ENCODE measurements around the gene CCNH.
A peak's percentile ranks its signal among the peaks of the same experiment; 100 is the strongest.

CCNH gene

GRCh38 chr5:87411973-87412629 is 629 bp downstream of the CCNH start:
- Histone ChIP-seq H3K9ac (ENCODE audit: low read length) (peak overlapping the region; percentile 92), H3K9me3 (ENCODE audit: insufficient read depth, low read length) (no peaks in the 10 kb centered on the region), H3K36me3 (replicated peaks; ENCODE audit: low read depth, low read length) (peaks cover 25% of the 10 kb centered on the region), H3K27ac (ENCODE audit: low read length) (peak overlapping the region; percentile 56), H3K4me3 (ENCODE audit: low read length) (peak overlapping the region; percentile 98), H3K79me2 (ENCODE audit: low read length) (peaks cover 25% of the 10 kb centered on the region), H2AFZ (ENCODE audit: low read depth, low read length) (peak overlapping the region; percentile 90), H4K20me1 (ENCODE audit: insufficient read depth, low read length) (no peaks in the 10 kb centered on the region), H3K4me2 (ENCODE audit: low read length) (peak overlapping the region; percentile 61), H3K27me3 (ENCODE audit: low read depth, low read length) (no peaks in the 10 kb centered on the region), H3K4me1 (ENCODE audit: low read length) (peaks cover 6% of the 10 kb centered on the region; the same call in 1 of the 2 replicates)
- TF ChIP-seq CTCF (IDR thresholded peaks at IDR 0.05; ENCODE audit: low read depth, low read length): no peak
- TF ChIP-seq EZH2phosphoT487 (IDR thresholded peaks at IDR 0.05; ENCODE audit: low read depth): no peak

DNA sequence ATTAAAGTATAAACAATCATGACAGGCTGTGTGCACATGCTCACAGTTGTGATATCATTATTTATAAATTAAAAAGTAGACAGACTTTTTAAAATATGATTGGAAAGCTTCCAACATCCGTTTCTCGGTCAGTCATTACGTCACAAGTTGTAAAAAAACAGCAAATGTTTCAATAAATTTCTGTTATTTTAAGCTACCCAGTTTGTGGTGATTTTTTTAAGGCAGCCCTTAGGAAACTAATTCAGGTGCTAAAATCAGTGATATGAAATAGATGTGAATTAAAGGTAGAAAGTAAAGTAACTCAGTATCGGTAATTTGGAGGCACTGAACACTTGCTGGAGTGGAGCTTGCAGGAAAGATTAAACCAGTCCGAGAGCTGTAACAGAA is 1.2 kb downstream of the CCNH start:
- Histone ChIP-seq H3K9ac (ENCODE audit: low read length) (peak overlapping the region; percentile 92), H3K4me1 (ENCODE audit: low read length) (peaks cover 6% of the 10 kb centered on the region; the same call in 1 of the 2 replicates), H3K4me3 (ENCODE audit: low read length) (peak overlapping the region; percentile 98), H3K4me2 (ENCODE audit: low read length) (peak overlapping the region; percentile 61), H3K27me3 (ENCODE audit: low read depth, low read length) (no peaks in the 10 kb centered on the region), H3K79me2 (ENCODE audit: low read length) (peaks cover 25% of the 10 kb centered on the region), H3K9me3 (ENCODE audit: insufficient read depth, low read length) (no peaks in the 10 kb centered on the region), H3K27ac (ENCODE audit: low read length) (no peak overlapping the region), H4K20me1 (ENCODE audit: insufficient read depth, low read length) (no peaks in the 10 kb centered on the region), H2AFZ (ENCODE audit: low read depth, low read length) (no peak overlapping the region), H3K36me3 (replicated peaks; ENCODE audit: low read depth, low read length) (peaks cover 28% of the 10 kb centered on the region)
- TF ChIP-seq EZH2phosphoT487 (IDR thresholded peaks at IDR 0.05; ENCODE audit: low read depth) (no peak), CTCF (IDR thresholded peaks at IDR 0.05; ENCODE audit: low read depth, low read length) (no peak)

DNA sequence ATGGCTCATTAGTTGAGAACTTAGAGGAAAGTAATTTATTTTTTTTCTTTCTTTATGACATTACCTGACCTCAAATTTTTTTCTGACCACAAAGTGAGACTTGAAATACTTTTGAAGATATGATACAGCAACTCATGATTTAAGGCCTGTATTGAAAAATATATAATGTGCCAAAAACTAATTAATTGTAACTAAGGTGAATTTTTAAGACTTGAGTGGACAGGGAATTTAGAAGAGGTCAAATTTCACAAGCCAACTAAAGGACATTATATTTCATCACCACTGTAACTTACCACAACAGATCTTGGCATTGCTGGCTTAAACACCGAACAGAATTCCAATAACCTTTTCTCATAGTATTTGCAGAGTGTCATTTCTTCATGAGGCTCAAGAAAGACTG is 1.8 kb downstream of the CCNH start:
- peaks cover 28% of the 10 kb centered on the region for H3K36me3 ChIP-seq (replicated peaks; ENCODE audit: low read depth, low read length)
- H3K9ac ChIP-seq (ENCODE audit: low read length): no peak overlapping the region
- no peak for TF ChIP-seq CTCF (IDR thresholded peaks at IDR 0.05; ENCODE audit: low read depth, low read length)
- TF ChIP-seq EZH2phosphoT487 (IDR thresholded peaks at IDR 0.05; ENCODE audit: low read depth): no peak
- H3K79me2 ChIP-seq (ENCODE audit: low read length): peaks cover 25% of the 10 kb centered on the region
- no peaks in the 10 kb centered on the region for H3K27me3 ChIP-seq (ENCODE audit: low read depth, low read length)
- no peak overlapping the region for H2AFZ ChIP-seq (ENCODE audit: low read depth, low read length)
- H3K4me2 ChIP-seq (ENCODE audit: low read length): peak overlapping the region; percentile 61
- H3K9me3 ChIP-seq (ENCODE audit: insufficient read depth, low read length): no peaks in the 10 kb centered on the region
- H4K20me1 ChIP-seq (ENCODE audit: insufficient read depth, low read length): no peaks in the 10 kb centered on the region
- H3K27ac ChIP-seq (ENCODE audit: low read length): no peak overlapping the region
- H3K4me3 ChIP-seq (ENCODE audit: low read length): no peak overlapping the region
- H3K4me1 ChIP-seq (ENCODE audit: low read length): peaks cover 6% of the 10 kb centered on the region; the same call in 1 of the 2 replicates

DNA sequence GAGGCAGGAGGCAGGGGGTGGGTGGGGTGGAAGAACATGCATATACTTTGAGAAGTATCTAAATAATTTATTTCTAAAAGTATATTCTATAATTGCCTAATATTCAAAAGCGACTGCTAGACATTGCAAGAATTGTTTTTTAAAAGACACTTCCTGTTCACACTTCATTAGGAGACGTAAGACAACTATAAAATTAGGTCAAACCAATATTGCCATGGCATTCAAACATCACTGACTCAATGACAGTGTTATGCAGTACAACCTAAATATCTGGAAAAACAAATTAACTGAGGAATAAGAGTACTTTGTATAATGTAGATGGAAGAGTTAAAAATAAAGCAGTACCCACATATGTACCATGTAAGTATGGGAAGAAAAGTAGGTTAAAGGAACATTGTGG is 4.5 kb downstream of the CCNH start:
- H3K4me2 ChIP-seq (ENCODE audit: low read length): no peak overlapping the region
- peaks cover 6% of the 10 kb centered on the region; the same call in 1 of the 2 replicates for H3K4me1 ChIP-seq (ENCODE audit: low read length)
- no peak overlapping the region for H3K4me3 ChIP-seq (ENCODE audit: low read length)
- no peaks in the 10 kb centered on the region for H3K9me3 ChIP-seq (ENCODE audit: insufficient read depth, low read length)
- no peak for TF ChIP-seq EZH2phosphoT487 (IDR thresholded peaks at IDR 0.05; ENCODE audit: low read depth)
- no peak for TF ChIP-seq CTCF (IDR thresholded peaks at IDR 0.05; ENCODE audit: low read depth, low read length)
- H4K20me1 ChIP-seq (ENCODE audit: insufficient read depth, low read length): no peaks in the 10 kb centered on the region
- H3K9ac ChIP-seq (ENCODE audit: low read length): no peak overlapping the region
- H3K27ac ChIP-seq (ENCODE audit: low read length): no peak overlapping the region
- peaks cover 25% of the 10 kb centered on the region for H3K79me2 ChIP-seq (ENCODE audit: low read length)
- H3K27me3 ChIP-seq (ENCODE audit: low read depth, low read length): no peaks in the 10 kb centered on the region
- H3K36me3 ChIP-seq (replicated peaks; ENCODE audit: low read depth, low read length): peaks cover 37% of the 10 kb centered on the region
- H2AFZ ChIP-seq (ENCODE audit: low read depth, low read length): no peak overlapping the region
